OCI-LY1 (cell line): Measurements from ENCODE around the gene TJP1.

Experiments
- CTCF ChIP-seq: fragments of 200-600 bp; sonication (generic), shearing (Covaris generic); IDR thresholded peaks from 2 replicates; pipeline ENCODE4 v1.5.1; 2017; ENCODE audit warnings: mild to moderate bottlenecking, antibody characterized with exemption, low read length, moderate library complexity, mixed read lengths
- EZH2 ChIP-seq: fragments of 200-600 bp; sonication (generic), shearing (Covaris generic); IDR thresholded peaks from 2 replicates; pipeline ENCODE4 v1.8.0; 2017; ENCODE audit warnings: borderline replicate concordance, mixed run types, mild to moderate bottlenecking, antibody characterized with exemption, low read length, moderate library complexity, mixed read lengths

- TF ChIP-seq CTCF (no peak), EZH2 (no peak)
Observed at GRCh38 chr15:29853211-29853987, 31.1 kb upstream of the TJP1 start.
